Panc1 (cell line): ENCODE measurements around the gene ITGA3. TPM values are rescaled to one million over a fixed set of nuclear protein-coding genes. Genes with fewer than 3 reads are reported as not detected.
A peak's percentile ranks its signal among the peaks of the same experiment; 100 is the strongest.

ENCODE experiments used
- ATAC-seq: fragments of 200-7000 bp; cut with Tn5 transposase; 2 replicates; pipeline ENCODE4 v1.9.1; 2020; ENCODE audit warnings: mild to moderate bottlenecking, moderate library complexity
- BruUV-seq: library from RNA; stranded (reverse); fragments of 400-500 nt; replicated peaks from 2 replicates; lab custom pipeline; 2021; lab: Mats Ljungman, UMichigan
- CTCF ChIA-PET: fragments of 300-600 bp; sonication (Branson Sonifier 250); formaldehyde crosslinking; loops from one replicate; lab custom pipeline; 2022; ENCODE audit warnings: antibody characterized with exemption; lab: Charles Lee
- POLR2A ChIA-PET: fragments of 300-600 bp; sonication (Branson Sonifier 250); formaldehyde crosslinking; loops from one replicate; lab custom pipeline; 2022; ENCODE audit warnings: antibody characterized with exemption; lab: Charles Lee
- DNase-seq: peaks from one replicate; pipeline ENCODE4 v3.0.0-alpha.2; 2010; ENCODE audit warnings: low read depth, low spot score
- H3K27ac ChIP-seq: 2 replicates; pipeline ENCODE4 v1.5.1; 2011; ENCODE audit warnings: mild to moderate bottlenecking, low read length, inconsistent platforms
- H3K27me3 ChIP-seq: fragments of 200-500 bp; sonication (Bioruptor generic); 2 replicates; pipeline ENCODE4 v1.6.0; 2014; ENCODE audit warnings: low read length, inconsistent platforms; ENCODE audit not compliant: control insufficient read depth, insufficient read depth
- H3K36me3 ChIP-seq: fragments of 200-500 bp; sonication (Bioruptor generic); 2 replicates; pipeline ENCODE4 v1.5.1; 2014; ENCODE audit warnings: inconsistent platforms, mild to moderate bottlenecking, low read length, moderate library complexity; ENCODE audit not compliant: control insufficient read depth, insufficient read depth
- H3K4me1 ChIP-seq: 2 replicates; pipeline ENCODE4 v1.5.1; 2011; ENCODE audit warnings: inconsistent platforms, mild to moderate bottlenecking, low read length, moderate library complexity; ENCODE audit not compliant: control insufficient read depth, insufficient read depth
- H3K4me3 ChIP-seq, 2 experiments: 2 replicates each; pipeline ENCODE4 v1.5.1; 2011 to 2012; ENCODE audit warnings: low read depth in 2 of 2, low read length in 2 of 2, mild to moderate bottlenecking in 2 of 2, inconsistent platforms in 1 of 2, moderate library complexity in 1 of 2
- H3K9me3 ChIP-seq: fragments of 200-500 bp; sonication (Bioruptor generic); 2 replicates; pipeline ENCODE4 v1.5.1; 2014; ENCODE audit warnings: low read depth, mild to moderate bottlenecking, inconsistent platforms, low read length, moderate library complexity; ENCODE audit not compliant: control insufficient read depth, insufficient read depth
- CTCF ChIP-seq: fragments of 450-650 bp; IDR thresholded peaks from 2 replicates; pipeline ENCODE4 v1.5.1; 2017; ENCODE audit warnings: mild to moderate bottlenecking
- POLR2AphosphoS5 ChIP-seq: IDR thresholded peaks from 2 replicates; pipeline ENCODE4 v1.6.1; 2012; ENCODE audit warnings: mild to moderate bottlenecking, low read depth, low read length, moderate library complexity
- SIN3A ChIP-seq: IDR thresholded peaks from 2 replicates; pipeline ENCODE4 v1.6.1; 2012; ENCODE audit warnings: low read depth, mild to moderate bottlenecking, low read length, moderate library complexity, borderline replicate concordance; ENCODE audit not compliant: insufficient read depth
- TCF7L2 ChIP-seq: IDR thresholded peaks from 2 replicates; pipeline ENCODE4 v1.6.1; 2011; ENCODE audit warnings: mild to moderate bottlenecking, low read depth, low read length, inconsistent platforms
- in situ Hi-C: cut with HindIII; loops from 2 replicates; pipeline ENCODE4 v1.10.0; 2016; ENCODE audit warnings: low sequenced_read_pairs, low pct_unique_long_range_greater_than_20kb
- intact Hi-C: fragments of 100-400 bp; cut with micrococcal nuclease; formaldehyde crosslinking; loops from one replicate; pipeline ENCODE4 v1.10.0; 2022; ENCODE audit not compliant: unreplicated experiment
- total RNA-seq: library from RNA; stranded (reverse); gene quantifications from one replicate; pipeline ENCODE4 v1.2.1, GENCODE V29; 2021; ENCODE audit not compliant: unreplicated experiment
- TF ChIP-seq, protein P1 (sequence below), 2 experiments: IDR thresholded peaks; 2 replicates each; pipeline ENCODE4 v1.6.1; 2011 to 2012; ENCODE audit warnings: low read depth in 2 of 2, control low read depth in 1 of 2, low read length in 1 of 2, mild to moderate bottlenecking in 1 of 2, moderate library complexity in 1 of 2; ENCODE audit not compliant: insufficient read depth in 1 of 2

The ITGA3 gene
- total RNA-seq, 1 experiment from 2014 or later: 439 TPM

DNA sequence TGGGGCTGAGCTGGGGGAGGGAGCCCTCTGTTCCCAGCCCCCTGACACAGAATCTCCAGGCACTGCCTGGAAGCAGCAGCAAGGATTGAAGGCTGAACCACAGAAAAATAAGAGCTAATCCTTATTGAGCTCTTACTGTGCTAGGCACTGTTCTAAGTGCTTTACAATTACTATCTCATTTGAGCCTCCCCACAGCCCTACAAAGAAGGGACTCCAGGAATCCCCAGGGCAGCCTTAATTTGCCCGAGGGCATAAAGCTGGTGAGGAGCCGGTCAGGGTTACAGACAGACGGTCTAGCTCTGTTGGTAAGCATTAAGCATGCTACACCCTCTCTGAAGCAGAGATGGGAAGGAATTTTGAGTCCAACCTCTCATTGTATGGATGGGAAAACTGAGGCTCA is 67.0 kb downstream of the ITGA3 start:
- CTCF ChIA-PET: interaction anchor here (0.7 kb wide), 1 partner anchor 8 kb away, joined by 3 read pairs; no protein-coding TSS in a partner anchor
- in situ Hi-C loops: no loop called here
- intact Hi-C loops: no loop called here
- no TSS peak for BruUV-seq
- POLR2A ChIA-PET: interaction anchor here (0.5 to 0.8 kb wide), 3 partner anchors 8 to 175 kb away, joined by 3 to 7 read pairs (median 4); no protein-coding TSS in a partner anchor
- Histone ChIP-seq H3K4me3 (no peak overlapping the region), H3K4me1 (peaks cover 6% of the 10 kb centered on the region; the same call in 1 of the 2 replicates), H3K27ac (no peak overlapping the region), H3K9me3 (no peaks in the 10 kb centered on the region), H3K36me3 (no peaks in the 10 kb centered on the region), H3K27me3 (no peaks in the 10 kb centered on the region)
- TF ChIP-seq POLR2AphosphoS5 (no peak), CTCF (no peak), SIN3A (no peak), TCF7L2 (no peak)
- TF ChIP-seq, protein P1, sequence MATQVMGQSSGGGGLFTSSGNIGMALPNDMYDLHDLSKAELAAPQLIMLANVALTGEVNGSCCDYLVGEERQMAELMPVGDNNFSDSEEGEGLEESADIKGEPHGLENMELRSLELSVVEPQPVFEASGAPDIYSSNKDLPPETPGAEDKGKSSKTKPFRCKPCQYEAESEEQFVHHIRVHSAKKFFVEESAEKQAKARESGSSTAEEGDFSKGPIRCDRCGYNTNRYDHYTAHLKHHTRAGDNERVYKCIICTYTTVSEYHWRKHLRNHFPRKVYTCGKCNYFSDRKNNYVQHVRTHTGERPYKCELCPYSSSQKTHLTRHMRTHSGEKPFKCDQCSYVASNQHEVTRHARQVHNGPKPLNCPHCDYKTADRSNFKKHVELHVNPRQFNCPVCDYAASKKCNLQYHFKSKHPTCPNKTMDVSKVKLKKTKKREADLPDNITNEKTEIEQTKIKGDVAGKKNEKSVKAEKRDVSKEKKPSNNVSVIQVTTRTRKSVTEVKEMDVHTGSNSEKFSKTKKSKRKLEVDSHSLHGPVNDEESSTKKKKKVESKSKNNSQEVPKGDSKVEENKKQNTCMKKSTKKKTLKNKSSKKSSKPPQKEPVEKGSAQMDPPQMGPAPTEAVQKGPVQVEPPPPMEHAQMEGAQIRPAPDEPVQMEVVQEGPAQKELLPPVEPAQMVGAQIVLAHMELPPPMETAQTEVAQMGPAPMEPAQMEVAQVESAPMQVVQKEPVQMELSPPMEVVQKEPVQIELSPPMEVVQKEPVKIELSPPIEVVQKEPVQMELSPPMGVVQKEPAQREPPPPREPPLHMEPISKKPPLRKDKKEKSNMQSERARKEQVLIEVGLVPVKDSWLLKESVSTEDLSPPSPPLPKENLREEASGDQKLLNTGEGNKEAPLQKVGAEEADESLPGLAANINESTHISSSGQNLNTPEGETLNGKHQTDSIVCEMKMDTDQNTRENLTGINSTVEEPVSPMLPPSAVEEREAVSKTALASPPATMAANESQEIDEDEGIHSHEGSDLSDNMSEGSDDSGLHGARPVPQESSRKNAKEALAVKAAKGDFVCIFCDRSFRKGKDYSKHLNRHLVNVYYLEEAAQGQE (IDR thresholded peaks at IDR 0.05; ENCODE audit: insufficient read depth in 1 of 2, low read depth in 2 of 2, low read length in 1 of 2): no peak
- ATAC-seq: no peak
- DNase-seq: no peak

DNA sequence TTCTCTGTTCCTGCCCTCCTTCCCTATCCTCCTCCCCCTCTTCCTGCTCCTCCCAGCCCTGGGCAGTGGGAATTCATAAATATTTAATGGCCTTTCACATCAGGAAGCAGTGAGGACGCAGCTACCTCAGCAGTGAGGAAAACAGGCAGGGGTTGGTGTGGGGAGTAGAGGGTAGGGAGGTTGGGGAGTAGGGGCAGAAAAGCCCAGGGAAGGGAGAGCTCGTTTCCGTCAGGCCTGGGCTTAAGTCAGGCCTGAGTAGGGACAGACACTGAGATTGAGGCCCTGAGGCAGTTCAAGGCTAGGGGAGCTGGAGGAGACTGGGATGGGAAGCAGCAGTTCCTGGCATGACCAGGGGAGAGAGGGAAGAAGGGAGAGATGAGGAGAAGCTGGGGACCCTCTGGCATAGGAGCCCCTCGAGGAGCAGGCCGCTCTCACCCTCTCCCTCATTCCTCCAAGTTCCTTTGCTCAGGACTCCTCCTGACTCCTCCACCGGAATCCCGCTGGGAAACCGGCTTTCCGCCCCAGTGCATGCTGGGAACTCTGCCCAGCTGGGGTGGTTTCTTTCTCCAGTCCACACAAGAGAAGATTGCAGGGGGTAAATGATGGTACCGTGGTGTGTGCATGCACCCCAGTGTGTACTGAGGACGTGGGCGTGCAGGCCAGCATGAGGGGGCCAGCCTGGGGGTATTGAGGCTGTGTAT is 67.9 kb downstream of the ITGA3 start:
- Histone ChIP-seq H3K27ac (peak overlapping the region; percentile 18; the same call in 1 of the 2 replicates), H3K4me1 (peaks cover 9% of the 10 kb centered on the region; the same call in 1 of the 2 replicates), H3K4me3 (no peak overlapping the region), H3K9me3 (no peaks in the 10 kb centered on the region), H3K36me3 (no peaks in the 10 kb centered on the region), H3K27me3 (no peaks in the 10 kb centered on the region)
- in situ Hi-C loops (no loop called here), intact Hi-C loops (no loop called here)
- ChIA-PET POLR2A (interaction anchor here (0.6 to 0.8 kb wide), 2 partner anchors 9 to 174 kb away, joined by 3 to 7 read pairs; no protein-coding TSS in a partner anchor), CTCF (interaction anchor here (0.7 kb wide), 1 partner anchor 9 kb away, joined by 3 read pairs; no protein-coding TSS in a partner anchor)
- BruUV-seq: no TSS peak
- no peak for TF ChIP-seq POLR2AphosphoS5
- TF ChIP-seq, protein P1 (IDR thresholded peaks at IDR 0.05; ENCODE audit: insufficient read depth in 1 of 2, low read depth in 2 of 2, low read length in 1 of 2): no peak
- no peak for TF ChIP-seq SIN3A
- TF ChIP-seq CTCF: no peak
- TF ChIP-seq TCF7L2: no peak
- peak; percentile 43 for ATAC-seq
- DNase-seq: no peak
